CD4-positive, alpha-beta T cell treated with Interferon gamma for 1 hour (primary cell): Measurements from ENCODE around the gene DYRK1A.

Experiments
- DNase-seq: peaks from one replicate; pipeline ENCODE4 v3.0.0-alpha.2; 2020

Gene DYRK1A

DNA sequence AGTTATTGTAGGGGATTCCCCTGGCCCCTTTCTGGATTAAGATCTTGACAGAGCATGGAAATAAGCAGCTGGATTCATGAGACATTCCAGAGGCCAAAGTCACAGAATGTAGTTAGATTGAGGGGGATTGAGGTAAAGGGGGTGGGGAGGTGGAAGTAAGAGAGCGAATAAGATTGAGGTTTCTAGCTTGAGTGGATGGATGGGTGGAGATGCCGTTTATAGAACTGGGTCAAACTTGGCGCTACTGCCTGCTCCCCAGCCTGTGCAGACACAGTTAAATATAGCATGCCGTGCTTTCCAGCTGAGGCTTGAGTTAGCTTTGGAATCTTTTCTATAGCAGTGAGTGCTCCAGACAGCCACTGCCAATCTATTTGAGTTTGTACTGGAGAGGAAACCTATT, 85.7 kb downstream of the DYRK1A start:
- DNase-seq = no peak

DNA sequence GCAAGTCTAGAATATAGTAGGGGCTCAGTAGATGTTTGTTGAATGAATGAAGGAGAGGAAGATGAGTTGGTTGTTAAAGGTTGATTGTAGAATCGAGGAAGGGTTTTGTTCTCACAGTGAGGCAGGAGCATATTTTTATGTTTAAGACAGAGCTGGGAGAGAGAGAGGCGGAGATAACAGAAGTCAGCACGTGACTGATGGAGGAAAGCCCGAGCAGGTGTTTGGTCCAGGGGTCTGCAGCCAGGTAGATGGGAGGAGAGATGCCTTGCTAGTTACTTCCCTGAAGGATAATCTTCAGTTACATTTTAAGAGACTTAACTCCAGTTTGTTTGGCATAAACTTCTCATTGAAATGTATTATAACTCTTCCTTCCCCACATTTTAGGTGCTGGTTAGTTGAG, 86.8 kb downstream of the DYRK1A start:
- DNase-seq = no peak

DNA sequence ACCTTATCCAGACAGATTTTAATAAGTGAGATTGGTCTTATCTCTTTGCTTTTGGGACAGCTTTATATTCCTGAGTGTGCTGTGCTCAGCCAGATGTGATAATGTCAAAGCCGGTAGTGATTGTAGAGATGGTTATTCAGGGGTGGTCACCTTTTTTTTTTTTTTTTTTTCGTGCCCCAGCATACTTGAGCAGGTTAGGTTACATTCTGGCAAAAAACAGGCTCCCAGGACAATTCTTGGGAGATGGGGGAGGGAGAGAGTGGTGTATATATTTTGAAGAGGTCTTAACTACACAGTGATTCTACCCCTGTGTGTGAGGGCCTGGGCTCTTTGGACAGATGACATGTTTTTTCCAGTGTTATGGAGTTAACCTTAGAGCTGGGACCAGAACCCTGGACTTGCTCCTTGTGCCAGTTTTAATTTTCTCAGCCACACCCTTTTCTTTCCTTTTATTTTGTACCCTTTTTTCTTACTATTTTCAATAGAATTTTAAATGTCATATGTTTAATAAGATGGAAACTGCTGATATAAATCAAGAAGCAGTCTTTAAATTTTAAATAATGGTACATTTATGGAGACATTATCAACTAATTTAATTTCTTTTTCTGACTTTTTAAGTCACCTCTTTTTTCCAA, 88.4 kb downstream of the DYRK1A start:
- DNase-seq = no peak

DNA sequence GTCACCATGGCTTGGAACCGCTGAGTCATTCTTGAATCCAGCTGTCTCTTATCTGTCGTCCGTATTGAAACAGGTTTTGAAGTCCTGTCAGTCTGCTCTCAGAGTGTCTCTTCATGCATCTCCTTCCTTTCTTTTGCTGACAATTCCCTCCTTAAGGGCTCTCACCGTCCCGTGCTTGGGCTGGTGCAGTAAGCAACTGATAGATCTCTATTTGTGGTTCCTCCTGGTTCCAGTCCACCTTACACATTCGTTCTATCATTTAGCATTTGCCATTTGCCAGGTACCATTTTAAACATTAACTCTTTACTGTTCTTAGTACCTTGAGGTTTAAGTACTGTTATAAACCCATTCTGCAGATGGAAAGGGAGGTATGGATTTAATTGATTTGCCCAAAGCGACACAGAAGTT, 88.9 kb downstream of the DYRK1A start:
- DNase-seq = no peak

DNA sequence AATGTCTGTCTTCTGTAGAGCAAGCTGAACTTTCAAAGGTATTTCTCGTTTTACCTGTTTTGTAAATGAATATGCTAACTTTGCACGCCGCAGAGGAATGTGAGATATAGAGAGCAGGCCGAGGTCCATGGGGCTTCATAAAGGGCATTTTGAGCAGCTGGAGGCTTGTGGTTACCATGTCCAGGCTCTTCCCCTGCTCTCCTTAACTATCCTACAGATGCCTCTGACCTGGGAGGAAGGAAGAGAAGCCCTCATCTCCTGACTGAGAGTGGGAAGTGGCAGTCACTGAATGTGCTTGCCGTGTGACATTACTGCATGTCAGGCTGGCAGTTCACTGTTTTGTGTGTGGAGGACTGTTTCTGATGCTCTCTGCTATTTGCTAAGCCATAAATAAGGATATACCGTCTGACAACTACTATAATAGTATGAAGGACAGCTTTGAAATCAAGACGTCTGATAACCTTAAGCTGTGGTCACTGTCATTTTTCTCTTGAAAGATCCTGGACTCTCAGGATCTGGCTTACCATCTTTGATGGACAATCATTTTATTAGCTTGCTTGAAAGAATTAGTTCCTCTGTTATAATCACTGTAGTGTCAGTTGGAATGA, 92.2 kb downstream of the DYRK1A start:
- DNase-seq = no peak

DNA sequence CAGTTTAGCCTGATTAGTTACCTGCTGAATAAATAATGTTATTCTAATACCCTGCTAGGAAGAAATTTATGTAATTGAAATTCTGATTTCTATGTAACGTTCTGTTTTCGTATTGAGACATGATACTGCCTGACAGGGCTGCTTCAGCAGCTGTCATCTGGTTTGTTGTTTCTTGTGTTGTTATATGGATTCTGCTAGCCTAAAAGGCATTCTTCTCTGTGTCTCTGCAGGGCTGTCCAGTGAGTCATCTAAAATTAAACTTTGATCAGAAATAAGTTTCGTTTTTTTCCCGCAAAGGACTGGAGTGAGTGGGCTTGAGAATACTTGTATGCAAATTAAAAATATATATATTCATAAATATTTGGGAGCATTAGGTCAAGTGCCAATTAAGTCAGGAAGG, 93.0 kb downstream of the DYRK1A start:
- DNase-seq = no peak

DNA sequence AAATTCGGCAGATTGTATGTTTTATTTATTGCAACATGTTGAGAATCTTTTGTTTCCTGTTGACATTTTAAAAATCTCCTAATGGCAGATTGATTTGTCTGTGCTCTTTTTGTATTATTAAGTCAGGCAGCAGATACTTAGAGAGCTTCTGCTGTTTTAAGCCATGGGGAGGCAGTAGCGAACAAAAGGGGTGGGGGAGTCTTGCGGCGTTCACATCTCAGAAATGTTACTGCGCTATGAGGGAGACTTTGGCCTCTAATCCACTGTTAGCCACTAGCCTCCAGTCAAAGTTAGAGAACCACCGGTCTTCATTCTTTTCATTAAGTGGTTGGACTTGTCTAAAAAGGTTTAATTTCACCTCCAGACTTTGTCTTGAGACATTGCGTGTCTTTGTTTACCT, 93.6 kb downstream of the DYRK1A start:
- DNase-seq = no peak

DNA sequence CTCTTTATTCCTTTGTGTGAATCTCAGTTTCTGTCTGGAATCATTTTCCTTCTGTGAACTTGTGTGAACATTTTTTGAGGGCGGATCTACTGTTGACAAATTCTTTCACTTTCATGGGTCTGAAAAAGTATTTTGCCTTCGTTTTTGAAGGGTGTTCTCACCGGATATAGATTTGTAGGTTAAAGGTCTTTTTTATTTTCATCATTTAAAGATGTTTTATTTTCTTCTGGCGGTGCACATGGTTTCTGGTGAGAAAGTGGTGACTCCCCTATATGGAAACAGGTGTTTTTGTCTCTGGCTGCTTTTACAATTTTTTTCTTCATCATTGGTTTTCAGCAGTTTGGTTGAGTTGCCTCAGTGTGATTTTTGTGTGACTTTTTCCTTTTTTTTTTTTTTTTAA, 94.9 kb downstream of the DYRK1A start:
- DNase-seq = no peak

DNA sequence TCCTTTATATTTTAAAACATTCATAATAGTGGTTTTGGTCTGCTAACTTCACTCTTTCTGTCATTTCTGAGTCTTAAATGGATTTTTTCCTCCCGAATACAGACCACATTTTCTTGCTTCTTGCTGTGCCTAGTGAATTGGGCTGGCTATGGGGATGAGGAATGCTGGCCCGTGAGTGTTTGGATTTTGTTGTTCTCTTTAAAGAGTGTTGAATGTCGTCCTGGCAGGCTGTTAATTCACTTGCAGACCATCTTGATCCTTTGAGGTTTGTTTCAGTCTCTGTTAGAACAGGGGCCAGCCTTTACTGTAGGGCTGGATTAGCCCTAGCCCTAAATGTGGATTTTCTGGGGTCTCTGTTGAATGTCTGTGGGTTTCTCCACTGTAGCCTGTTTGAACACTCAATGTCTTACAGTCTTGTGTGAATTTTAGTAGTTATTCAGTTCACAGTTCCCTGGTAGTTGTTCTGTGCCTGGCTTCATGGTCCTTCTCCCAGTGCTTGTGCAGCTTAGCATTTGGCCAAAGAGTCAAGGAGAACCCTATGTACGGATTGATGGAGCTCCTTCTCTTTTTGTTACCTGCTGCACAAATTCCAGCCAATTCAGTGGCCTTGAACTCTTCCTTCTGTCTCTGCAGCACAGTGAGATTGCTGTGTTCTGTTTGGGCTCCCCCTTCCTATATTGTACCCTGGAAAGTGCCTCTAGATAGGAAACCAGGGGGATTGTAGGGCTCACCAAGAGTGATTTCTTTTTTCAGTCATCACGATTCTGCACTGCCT, 95.7 kb downstream of the DYRK1A start:
- DNase-seq = no peak

DNA sequence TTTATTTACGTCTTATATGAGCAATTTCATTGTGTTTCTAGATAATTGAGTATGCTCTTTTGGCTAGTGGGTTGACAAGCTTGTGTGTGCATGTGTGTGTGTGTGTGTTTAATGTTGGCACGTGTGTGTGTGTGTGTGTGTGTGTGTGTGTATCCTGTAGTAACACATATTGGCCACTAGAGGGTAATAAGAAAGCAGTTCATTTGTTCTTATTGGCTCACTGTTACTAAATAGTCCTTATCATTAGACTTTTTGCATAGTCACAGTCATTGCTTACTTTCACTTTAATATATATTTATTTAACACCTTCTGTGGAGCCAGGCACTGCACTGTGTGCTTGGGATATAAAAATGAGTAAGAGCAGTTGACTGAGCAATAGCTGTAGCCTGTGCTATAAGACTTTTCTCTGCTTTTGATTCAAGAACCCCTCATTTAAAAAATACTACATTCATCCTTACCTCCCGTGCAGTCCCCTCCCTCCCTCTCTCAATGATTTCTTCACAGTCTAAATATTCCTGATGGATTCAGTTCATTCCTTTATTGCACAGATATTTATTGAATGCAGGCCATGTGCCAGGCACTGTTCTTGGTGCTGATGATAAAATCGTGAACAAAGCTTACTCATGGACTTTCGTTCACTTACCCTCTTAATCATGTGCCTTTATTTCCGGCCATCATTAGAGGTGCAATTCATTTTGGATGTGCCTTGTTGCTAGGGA, 96.7 kb downstream of the DYRK1A start:
- DNase-seq = peak; percentile 4

DNA sequence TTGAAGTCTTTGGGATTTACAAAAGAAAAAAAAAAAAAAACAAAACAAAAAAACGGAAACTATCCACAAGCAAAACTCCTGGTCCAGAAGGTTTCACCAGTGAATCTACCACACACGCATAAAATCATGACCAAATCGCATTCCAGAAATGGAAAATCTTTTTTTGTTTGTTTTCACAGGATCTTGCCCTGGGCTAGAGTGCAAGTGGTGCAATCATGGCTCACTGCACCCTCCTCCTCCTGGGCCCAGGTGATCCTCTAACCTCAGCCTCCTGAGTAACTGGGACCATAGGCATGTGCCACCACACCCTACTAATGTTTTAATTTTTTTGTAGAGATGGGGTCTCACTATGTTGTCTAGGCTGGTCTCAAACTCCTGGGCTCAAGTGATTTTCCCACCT, 100.5 kb downstream of the DYRK1A start:
- no peak for DNase-seq

DNA sequence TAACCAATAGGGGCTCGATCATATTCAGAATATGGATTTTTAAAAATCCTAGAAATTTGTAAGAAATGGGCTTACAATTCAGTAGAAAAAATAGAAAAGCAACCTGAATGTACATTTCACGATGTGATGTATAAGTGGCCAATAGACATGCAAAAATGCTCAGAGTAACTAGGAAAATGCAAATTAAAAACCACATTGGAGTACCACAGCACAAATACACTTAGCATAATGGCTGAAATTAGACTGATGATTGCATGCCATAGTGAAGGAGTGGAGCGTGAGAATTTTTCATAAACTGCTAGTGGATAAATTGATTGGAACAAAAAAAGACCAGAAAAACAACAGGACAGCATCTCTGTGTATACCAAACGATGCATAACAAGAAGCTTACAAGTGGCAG, 102.3 kb downstream of the DYRK1A start:
- DNase-seq = no peak

DNA sequence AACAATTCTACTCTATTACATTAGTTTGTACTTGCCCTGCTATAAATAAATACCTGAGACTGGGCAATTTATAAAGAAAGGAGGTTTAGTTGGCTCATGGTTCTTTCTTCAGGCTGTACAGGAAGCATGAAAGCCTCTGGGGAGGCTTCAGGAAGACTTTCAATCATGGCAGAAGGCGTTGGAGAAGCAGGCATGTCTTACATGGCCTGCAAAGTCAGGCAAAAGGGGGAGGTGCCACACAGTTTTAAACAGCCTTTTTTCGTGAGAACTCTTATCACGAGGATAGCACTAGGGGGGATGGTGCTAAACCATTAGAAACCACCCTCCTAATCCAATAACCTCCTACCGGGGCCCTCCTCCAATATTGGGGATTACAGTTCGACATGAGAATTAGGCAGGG, 102.9 kb downstream of the DYRK1A start:
- DNase-seq = no peak

DNA sequence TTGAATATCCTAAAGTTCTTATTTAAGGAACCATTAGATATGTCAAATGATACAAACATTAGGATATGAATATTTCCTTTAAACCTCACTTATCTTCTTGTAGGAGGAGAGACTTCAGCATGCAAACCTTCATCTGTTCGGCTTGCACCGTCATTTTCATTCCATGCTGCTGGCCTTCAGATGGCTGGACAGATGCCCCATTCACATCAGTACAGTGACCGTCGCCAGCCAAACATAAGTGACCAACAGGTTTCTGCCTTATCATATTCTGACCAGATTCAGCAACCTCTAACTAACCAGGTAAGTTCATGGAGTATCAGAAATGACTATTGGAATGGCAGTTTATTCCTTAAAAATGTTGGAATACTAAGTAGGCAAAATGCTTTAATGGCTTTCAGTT, 106.0 kb downstream of the DYRK1A start:
- DNase-seq = no peak

DNA sequence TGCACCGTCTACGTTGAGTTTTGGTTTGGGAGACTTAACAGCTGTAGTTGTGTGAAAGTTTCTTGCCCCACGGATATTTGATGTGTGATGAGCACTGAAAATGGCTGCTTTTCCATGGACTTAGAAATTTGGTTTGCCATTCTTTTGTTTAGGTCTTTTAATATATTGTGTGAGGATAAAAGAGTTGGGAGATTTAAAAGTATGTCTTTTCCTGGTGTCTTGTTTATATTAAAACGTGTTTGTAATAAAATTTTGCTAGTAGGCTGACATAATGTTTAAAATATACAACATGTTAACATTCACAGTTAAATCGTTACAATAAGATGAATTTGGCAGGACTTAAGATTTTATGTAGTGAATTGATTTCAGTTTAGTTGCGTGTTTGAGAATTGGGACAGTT, 106.9 kb downstream of the DYRK1A start:
- DNase-seq = no peak

DNA sequence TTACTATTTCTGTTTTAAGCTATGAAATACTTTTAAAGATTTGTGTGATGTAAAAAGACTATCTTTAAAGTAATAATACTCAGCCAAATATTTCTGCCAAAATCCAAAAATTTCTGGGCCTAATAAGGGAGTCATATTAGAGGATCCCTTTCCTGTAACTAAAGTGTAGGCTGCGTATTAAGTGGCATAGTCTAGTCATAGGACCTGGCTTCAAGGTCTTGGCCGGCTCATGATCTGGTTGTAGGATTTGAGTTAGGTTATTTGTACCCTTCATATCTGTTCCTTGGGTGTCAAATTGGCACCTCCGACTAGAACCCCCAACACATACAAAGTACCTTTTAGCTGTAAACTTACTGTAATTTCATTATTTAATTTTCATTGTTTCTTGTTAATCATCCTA, 107.8 kb downstream of the DYRK1A start:
- DNase-seq = no peak

DNA sequence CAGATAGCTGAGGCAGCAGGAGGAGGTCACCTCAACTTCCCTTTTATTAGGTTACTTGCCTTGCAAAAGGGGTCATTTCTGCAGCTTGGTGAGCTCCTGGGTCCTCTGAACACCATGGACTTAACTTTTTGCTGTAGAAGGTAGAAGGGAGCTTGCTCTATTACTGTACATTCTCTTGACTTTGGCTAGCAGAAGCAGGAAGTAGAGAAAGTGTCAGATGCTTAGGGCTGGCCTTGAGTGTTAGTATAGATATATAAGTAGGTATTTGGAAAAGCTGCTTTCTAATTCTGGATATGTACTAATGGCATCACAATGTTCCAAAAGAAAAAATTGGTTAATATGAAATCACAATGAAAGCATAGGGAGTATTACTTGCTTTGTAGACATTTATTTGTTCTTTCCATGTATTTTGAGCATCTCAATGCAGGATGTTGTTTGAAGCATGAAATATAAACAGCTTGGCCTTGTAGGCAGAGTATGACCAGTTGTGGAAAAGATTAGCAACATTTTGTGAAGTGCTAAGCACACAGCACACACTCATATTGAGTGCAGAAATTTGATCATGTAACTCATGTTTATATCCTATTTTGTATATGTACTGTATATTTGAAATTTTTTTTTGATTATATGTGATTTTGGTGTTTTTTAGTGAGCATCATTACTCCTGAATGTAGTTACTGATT, 108.8 kb downstream of the DYRK1A start:
- DNase-seq = no peak

DNA sequence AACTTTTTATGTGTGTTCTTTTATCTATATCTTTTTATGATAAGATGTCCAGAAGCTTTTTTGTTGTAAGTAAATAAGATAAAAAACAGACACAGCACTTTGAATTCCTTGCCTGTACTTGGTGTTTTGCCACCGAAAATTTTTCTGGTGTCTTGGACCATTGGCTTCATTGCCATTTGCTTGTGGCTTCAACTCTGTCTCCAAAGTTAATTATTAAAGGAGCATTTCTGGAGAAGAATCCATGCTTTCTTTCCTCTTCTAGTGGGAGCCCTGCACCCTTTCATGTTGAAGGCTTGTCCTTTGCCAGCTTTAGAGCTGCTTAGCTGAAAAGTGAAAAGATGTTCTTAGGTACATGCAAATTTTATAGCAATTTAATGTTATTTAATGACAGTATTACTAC, 112.2 kb downstream of the DYRK1A start:
- no peak for DNase-seq

DNA sequence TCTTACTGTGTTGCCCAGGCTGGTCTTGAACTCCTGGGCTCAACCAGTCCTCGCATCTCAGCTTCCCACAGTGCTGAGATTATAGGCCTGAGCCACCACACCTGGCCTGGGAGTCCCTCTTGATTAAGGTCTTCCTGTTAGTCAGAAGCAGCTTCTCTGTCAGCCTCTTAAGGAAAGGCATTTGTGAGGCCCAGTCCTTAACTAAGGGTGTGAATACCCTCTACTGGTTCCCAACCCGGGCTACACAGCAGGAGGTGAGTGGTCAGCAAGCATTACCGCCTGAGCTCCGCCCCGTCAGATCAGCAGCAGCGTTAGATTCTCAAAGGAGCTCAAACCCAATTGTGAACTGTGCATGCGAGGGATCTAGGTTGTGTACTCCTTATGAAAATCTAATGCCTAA, 117.2 kb downstream of the DYRK1A start:
- no peak for DNase-seq

DNA sequence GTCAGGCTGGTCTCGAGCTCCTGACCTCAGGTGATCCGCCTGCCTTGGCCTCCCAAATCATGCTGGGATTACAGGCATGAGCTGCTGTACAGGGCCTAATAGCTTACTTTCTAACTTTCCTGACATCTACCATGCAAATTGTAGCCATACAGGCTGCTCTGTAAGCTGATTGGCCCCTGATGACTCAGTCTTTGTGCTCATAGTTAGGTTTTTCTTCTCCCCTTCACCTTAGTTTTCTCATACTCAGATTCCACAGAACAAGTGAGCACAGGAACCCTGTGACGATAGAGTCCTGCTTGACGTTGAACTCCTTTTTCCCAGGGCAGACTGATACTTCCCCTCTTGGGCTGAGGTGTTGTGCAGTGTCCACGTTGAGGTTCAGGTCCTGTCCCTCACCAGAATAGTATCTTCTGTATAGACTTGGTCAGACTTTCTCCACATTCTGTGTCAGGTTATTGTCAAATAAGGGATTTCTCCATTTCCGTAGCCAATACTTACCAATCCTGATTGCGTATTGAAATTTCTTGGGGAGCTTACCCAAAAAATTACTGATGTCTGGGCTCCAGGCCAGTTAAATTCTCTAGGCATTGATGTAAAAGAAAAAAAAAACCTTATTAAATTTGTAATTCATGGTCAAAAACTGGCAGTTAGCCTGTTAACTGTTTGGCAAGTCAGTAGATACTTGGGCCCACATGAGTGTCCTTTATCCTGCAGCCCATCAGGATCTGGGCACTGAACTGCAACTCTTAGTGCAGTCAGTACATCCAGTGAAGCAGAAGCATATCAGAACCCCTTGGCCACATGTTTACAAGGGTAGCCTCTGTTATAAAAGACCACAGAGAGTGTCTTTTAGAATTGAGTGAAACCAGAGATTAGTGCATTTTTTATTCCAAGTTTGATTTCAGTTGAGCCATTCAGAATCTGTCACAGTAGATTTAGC, 118.2 kb downstream of the DYRK1A start:
- no peak for DNase-seq

DNA sequence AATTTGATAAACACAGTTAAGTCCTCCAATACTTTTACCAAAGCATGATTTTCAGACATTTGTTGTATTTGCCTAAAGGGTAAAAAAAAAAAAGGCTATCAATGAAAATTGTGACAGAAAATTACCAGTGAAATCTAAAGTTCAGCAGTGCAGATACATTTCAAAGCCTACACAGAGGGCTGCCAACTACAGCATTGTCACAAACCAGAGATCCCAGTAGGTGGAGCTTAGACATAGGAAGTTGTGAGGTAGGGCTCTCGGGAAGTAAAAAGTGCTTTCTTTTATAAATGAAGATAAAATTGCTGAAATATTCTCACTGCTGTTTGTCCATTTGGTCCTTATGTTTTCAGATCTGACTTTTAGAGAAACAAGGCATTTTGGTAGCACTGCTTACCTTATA, 123.0 kb downstream of the DYRK1A start:
- no peak for DNase-seq

DNA sequence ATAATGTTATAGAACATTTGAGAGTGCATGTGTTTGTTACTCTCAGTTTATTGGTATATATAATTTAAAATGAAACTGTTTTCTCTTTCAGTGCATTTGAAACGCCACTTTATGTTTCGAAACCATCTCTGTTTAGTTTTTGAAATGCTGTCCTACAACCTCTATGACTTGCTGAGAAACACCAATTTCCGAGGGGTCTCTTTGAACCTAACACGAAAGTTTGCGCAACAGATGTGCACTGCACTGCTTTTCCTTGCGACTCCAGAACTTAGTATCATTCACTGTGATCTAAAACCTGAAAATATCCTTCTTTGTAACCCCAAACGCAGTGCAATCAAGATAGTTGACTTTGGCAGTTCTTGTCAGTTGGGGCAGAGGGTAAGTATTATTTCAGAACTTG, 123.5 kb downstream of the DYRK1A start:
- DNase-seq = no peak
